Hepatocyte (in vitro differentiated cells): ENCODE measurements around the gene CALB2.

Experiments
- EZH2 ChIP-seq: fragments of 200-600 bp; sonication (generic); IDR thresholded peaks from 2 replicates; pipeline ENCODE4 v1.6.1; 2016; ENCODE audit warnings: antibody characterized with exemption, mild to moderate bottlenecking, borderline replicate concordance
- TF ChIP-seq, protein P1 (sequence below): fragments of 200-600 bp; sonication (generic); IDR thresholded peaks from 2 replicates; pipeline ENCODE4 v1.5.1; 2016; ENCODE audit warnings: antibody characterized with exemption, mild to moderate bottlenecking; ENCODE audit not compliant: poor library complexity

DNA sequence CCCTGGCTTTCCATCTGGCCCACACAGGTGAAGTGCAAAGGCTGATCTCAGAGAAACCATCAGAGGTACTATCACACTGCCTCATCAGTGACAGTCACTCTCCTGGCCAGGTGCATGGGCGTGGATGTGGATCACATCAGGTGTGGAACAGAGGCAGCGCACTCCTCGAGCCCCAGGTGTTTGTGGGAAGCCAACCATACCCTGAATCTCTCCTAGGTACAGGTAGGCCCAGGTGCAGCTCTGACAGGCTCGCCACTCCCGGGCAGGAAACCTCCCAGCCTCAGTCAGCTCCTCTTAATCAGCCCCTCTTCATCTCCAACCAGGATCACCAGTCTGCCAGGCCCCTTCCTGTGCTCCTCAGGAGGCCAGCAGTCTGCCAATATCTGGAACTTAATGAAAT is 51.6 kb downstream of the CALB2 start:
- TF ChIP-seq, protein P1, sequence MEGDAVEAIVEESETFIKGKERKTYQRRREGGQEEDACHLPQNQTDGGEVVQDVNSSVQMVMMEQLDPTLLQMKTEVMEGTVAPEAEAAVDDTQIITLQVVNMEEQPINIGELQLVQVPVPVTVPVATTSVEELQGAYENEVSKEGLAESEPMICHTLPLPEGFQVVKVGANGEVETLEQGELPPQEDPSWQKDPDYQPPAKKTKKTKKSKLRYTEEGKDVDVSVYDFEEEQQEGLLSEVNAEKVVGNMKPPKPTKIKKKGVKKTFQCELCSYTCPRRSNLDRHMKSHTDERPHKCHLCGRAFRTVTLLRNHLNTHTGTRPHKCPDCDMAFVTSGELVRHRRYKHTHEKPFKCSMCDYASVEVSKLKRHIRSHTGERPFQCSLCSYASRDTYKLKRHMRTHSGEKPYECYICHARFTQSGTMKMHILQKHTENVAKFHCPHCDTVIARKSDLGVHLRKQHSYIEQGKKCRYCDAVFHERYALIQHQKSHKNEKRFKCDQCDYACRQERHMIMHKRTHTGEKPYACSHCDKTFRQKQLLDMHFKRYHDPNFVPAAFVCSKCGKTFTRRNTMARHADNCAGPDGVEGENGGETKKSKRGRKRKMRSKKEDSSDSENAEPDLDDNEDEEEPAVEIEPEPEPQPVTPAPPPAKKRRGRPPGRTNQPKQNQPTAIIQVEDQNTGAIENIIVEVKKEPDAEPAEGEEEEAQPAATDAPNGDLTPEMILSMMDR, result no peak
- TF ChIP-seq EZH2, result no peak
